ENCODE measurements around the gene CLPX.

DNA sequence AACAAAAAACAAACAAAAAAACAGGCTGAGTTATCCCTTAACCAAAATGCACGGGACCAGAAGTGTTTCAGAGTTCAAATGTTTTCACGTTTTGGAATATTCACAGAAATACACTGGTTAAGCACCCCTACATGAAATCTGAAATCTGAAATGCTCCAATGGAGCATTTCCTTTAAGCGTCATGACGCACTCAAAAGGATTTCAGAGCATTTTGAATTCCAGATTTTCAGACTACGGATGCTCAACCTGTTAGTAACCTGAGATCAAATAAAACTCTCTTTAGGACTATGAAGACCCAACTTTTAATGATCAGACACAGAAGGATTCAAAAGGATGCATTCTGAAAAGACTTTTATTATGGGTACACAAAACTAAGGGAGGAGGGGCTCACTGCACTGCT is 9.6 kb downstream of the CLPX start:
- TF ChIP-seq, protein P1, sequence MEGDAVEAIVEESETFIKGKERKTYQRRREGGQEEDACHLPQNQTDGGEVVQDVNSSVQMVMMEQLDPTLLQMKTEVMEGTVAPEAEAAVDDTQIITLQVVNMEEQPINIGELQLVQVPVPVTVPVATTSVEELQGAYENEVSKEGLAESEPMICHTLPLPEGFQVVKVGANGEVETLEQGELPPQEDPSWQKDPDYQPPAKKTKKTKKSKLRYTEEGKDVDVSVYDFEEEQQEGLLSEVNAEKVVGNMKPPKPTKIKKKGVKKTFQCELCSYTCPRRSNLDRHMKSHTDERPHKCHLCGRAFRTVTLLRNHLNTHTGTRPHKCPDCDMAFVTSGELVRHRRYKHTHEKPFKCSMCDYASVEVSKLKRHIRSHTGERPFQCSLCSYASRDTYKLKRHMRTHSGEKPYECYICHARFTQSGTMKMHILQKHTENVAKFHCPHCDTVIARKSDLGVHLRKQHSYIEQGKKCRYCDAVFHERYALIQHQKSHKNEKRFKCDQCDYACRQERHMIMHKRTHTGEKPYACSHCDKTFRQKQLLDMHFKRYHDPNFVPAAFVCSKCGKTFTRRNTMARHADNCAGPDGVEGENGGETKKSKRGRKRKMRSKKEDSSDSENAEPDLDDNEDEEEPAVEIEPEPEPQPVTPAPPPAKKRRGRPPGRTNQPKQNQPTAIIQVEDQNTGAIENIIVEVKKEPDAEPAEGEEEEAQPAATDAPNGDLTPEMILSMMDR (conservative IDR thresholded peaks at IDR 0.05; ENCODE audit: low read length): no peak
- no peak for TF ChIP-seq EZH2phosphoT487 (IDR thresholded peaks at IDR 0.05; ENCODE audit: borderline replicate concordance, low read depth, low read length)

Measured in OCI-LY7 (cell line).